ENCODE data around the gene REN.

The REN gene

GRCh38 chr1:204211046-204211445, 44.9 kb upstream of the REN start:
- TF ChIP-seq EZH2phosphoT487 (IDR thresholded peaks at IDR 0.05; ENCODE audit: borderline replicate concordance) (no peak), CTCF (conservative IDR thresholded peaks at IDR 0.05; ENCODE audit: low read length) (no peak)
- no peaks in the 10 kb centered on the region for H3K9me2 ChIP-seq (replicated peaks; ENCODE audit: low read depth, low read length)
- H3K9ac ChIP-seq (ENCODE audit: low read depth, low read length, poor library complexity, severe bottlenecking): no peak overlapping the region
- H3K36me3 ChIP-seq (ENCODE audit: insufficient read depth, low read length): no peaks in the 10 kb centered on the region
- H3K27me3 ChIP-seq (ENCODE audit: insufficient read depth, low read length, poor library complexity, severe bottlenecking): no peaks in the 10 kb centered on the region
- H3K79me2 ChIP-seq (ENCODE audit: insufficient read depth, low read length): no peaks in the 10 kb centered on the region
- no peak overlapping the region for H3K4me2 ChIP-seq (ENCODE audit: low read depth, low read length, poor library complexity, severe bottlenecking)
- no peak overlapping the region for H3K4me3 ChIP-seq (ENCODE audit: low read length, poor library complexity, severe bottlenecking)
- H3K4me1 ChIP-seq (ENCODE audit: insufficient read depth, low read length, poor library complexity, severe bottlenecking): no peaks in the 10 kb centered on the region
- no peak overlapping the region for H2AFZ ChIP-seq (ENCODE audit: low read length)
- H3F3A ChIP-seq (ENCODE audit: low read depth): no peaks in the 10 kb centered on the region
- no peaks in the 10 kb centered on the region for H4K20me1 ChIP-seq (ENCODE audit: insufficient read depth, low read length, poor library complexity, severe bottlenecking)
- H3K9me3 ChIP-seq (ENCODE audit: insufficient read depth, low read depth, low read length): no peaks in the 10 kb centered on the region

- Histone ChIP-seq H3K9me3 (ENCODE audit: insufficient read depth, low read depth, low read length) (no peaks in the 10 kb centered on the region), H3F3A (ENCODE audit: low read depth) (no peaks in the 10 kb centered on the region), H2AFZ (ENCODE audit: low read length) (peak overlapping the region; percentile 80), H3K4me2 (ENCODE audit: low read depth, low read length, poor library complexity, severe bottlenecking) (no peak overlapping the region), H4K20me1 (ENCODE audit: insufficient read depth, low read length, poor library complexity, severe bottlenecking) (no peaks in the 10 kb centered on the region), H3K36me3 (ENCODE audit: insufficient read depth, low read length) (no peaks in the 10 kb centered on the region), H3K4me3 (ENCODE audit: low read length, poor library complexity, severe bottlenecking) (no peak overlapping the region), H3K4me1 (ENCODE audit: insufficient read depth, low read length, poor library complexity, severe bottlenecking) (no peaks in the 10 kb centered on the region), H3K9me2 (replicated peaks; ENCODE audit: low read depth, low read length) (no peaks in the 10 kb centered on the region), H3K79me2 (ENCODE audit: insufficient read depth, low read length) (no peaks in the 10 kb centered on the region), H3K9ac (ENCODE audit: low read depth, low read length, poor library complexity, severe bottlenecking) (no peak overlapping the region), H3K27me3 (ENCODE audit: insufficient read depth, low read length, poor library complexity, severe bottlenecking) (no peaks in the 10 kb centered on the region)
- TF ChIP-seq CTCF (conservative IDR thresholded peaks at IDR 0.05; ENCODE audit: low read length) (peak; percentile 89), EZH2phosphoT487 (IDR thresholded peaks at IDR 0.05; ENCODE audit: borderline replicate concordance) (no peak)
These were observed 41.0 kb upstream of the REN start for GRCh38 chr1:204207136-204207616.

- no peak overlapping the region for H2AFZ ChIP-seq (ENCODE audit: low read length)
- H3K9me2 ChIP-seq (replicated peaks; ENCODE audit: low read depth, low read length): no peaks in the 10 kb centered on the region
- no peaks in the 10 kb centered on the region for H3K27me3 ChIP-seq (ENCODE audit: insufficient read depth, low read length, poor library complexity, severe bottlenecking)
- H3K4me3 ChIP-seq (ENCODE audit: low read length, poor library complexity, severe bottlenecking): no peak overlapping the region
- no peaks in the 10 kb centered on the region for H3F3A ChIP-seq (ENCODE audit: low read depth)
- no peak for TF ChIP-seq CTCF (conservative IDR thresholded peaks at IDR 0.05; ENCODE audit: low read length)
- no peak for TF ChIP-seq EZH2phosphoT487 (IDR thresholded peaks at IDR 0.05; ENCODE audit: borderline replicate concordance)
- no peaks in the 10 kb centered on the region for H3K79me2 ChIP-seq (ENCODE audit: insufficient read depth, low read length)
- no peak overlapping the region for H3K9ac ChIP-seq (ENCODE audit: low read depth, low read length, poor library complexity, severe bottlenecking)
- H3K9me3 ChIP-seq (ENCODE audit: insufficient read depth, low read depth, low read length): no peaks in the 10 kb centered on the region
- no peak overlapping the region for H3K4me2 ChIP-seq (ENCODE audit: low read depth, low read length, poor library complexity, severe bottlenecking)
- H3K36me3 ChIP-seq (ENCODE audit: insufficient read depth, low read length): no peaks in the 10 kb centered on the region
- H4K20me1 ChIP-seq (ENCODE audit: insufficient read depth, low read length, poor library complexity, severe bottlenecking): no peaks in the 10 kb centered on the region
- H3K4me1 ChIP-seq (ENCODE audit: insufficient read depth, low read length, poor library complexity, severe bottlenecking): no peaks in the 10 kb centered on the region
These were observed 40.0 kb upstream of the REN start for GRCh38 chr1:204206121-204206520.

Measured in Loucy (cell line).